Measurements from ENCODE around the gene FCHO2.

Gene FCHO2

DNA sequence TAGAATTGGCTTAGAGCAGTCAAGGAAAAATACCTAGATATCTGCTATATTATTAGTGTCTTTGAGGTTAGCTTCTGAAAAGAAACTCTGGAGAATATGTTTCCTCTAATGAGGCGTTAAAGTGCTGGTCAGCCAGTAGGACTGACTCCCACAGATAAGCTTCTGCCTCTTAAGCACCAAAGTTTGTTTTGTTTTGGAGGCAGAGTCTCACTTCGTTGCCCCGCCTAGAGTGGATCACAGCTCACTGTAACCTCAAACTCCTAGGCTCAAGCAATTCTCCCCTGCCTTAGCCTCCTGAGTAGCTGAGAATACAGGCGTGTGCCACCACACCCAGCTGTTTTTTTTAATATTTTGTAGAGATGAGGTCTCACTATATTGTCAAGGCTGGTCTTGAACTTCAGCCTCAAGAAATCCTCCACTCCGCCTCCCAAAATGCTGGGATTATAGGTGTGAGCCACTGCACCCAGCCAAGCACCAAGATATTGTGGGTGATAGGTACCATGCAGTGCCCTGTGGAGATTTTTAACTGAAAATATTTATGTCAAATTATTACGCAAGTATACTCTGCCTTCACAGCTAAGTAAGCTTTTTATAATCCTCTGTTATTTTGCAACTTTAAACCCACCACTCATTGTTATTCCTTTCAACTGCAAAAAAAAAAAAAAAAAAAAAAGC is 139.9 kb downstream of the FCHO2 start:
- Histone ChIP-seq H3K9ac (ENCODE audit: low read length) (no peak overlapping the region), H3K14ac (ENCODE audit: low read length) (no peak overlapping the region), H3K23ac (ENCODE audit: low read length) (no peak overlapping the region), H2AK5ac (ENCODE audit: low read length) (no peak overlapping the region), H2BK120ac (ENCODE audit: insufficient read depth, low read length, poor library complexity) (no peak overlapping the region), H3K27ac (ENCODE audit: low read depth, low read length) (no peak overlapping the region), H2BK5ac (ENCODE audit: low read depth, low read length, poor library complexity) (no peak overlapping the region), H4K91ac (ENCODE audit: low read depth, low read length) (no peak overlapping the region), H3K4ac (ENCODE audit: low read depth, low read length) (no peak overlapping the region), H3K27me3 (ENCODE audit: insufficient read depth, low read length) (no peaks in the 10 kb centered on the region), H3K4me2 (ENCODE audit: low read length) (no peak overlapping the region), H3K79me1 (ENCODE audit: low read length) (no peaks in the 10 kb centered on the region), H3K4me1 (ENCODE audit: control insufficient read depth in 1 of 2, insufficient read depth in 2 of 2, low read length in 2 of 2) (no peaks in the 10 kb centered on the region), H2BK12ac (ENCODE audit: low read length) (no peak overlapping the region), H4K8ac (ENCODE audit: low read depth, low read length) (no peak overlapping the region), H3K9me3 (ENCODE audit: insufficient read depth, low read depth, low read length) (no peaks in the 10 kb centered on the region), H2AFZ (ENCODE audit: insufficient read depth, low read length, poor library complexity) (no peak overlapping the region), H3K36me3 (ENCODE audit: control insufficient read depth in 1 of 2, insufficient read depth in 2 of 2, low read length in 2 of 2) (peaks cover 2 to 3% of the 10 kb centered on the region in 2 experiments), H3K4me3 (ENCODE audit: low read depth, low read length) (no peak overlapping the region), H3K79me2 (ENCODE audit: control insufficient read depth, insufficient read depth, low read length, poor library complexity) (no peaks in the 10 kb centered on the region), H3K18ac (ENCODE audit: low read length) (no peak overlapping the region), H4K12ac (ENCODE audit: low read depth, low read length) (no peak overlapping the region)
- no peak for DNase-seq
- no CpG with 5 or more reads among the region's 6 CpGs for WGBS (ENCODE audit: extremely low coverage, insufficient coverage, insufficient read length)

DNA sequence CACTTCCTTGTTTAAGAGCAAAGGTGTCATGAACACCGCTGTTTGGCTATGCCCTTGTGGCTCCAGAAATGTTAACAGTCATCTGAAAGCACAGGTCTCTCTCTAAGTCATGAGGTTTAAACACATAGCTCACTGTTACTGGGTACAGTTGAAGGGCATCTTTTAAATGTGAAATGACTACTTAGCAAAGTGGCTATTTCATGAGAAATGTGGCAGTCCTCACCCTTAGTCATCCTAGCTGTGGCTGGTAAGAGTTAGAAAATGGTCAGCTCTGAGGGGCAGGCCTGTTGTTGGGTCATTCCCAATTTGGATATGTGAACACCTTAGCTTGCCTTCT is 140.4 kb downstream of the FCHO2 start:
- DNase-seq = no peak
- H3K4me1 ChIP-seq (ENCODE audit: control insufficient read depth in 1 of 2, insufficient read depth in 2 of 2, low read length in 2 of 2) = no peaks in the 10 kb centered on the region
- H3K79me1 ChIP-seq (ENCODE audit: low read length) = no peaks in the 10 kb centered on the region
- no peak overlapping the region for H3K4me2 ChIP-seq (ENCODE audit: low read length)
- no peak overlapping the region for H3K4ac ChIP-seq (ENCODE audit: low read depth, low read length)
- no peaks in the 10 kb centered on the region for H3K27me3 ChIP-seq (ENCODE audit: insufficient read depth, low read length)
- H3K9me3 ChIP-seq (ENCODE audit: insufficient read depth, low read depth, low read length) = no peaks in the 10 kb centered on the region
- no CpG with 5 or more reads among the region's 1 CpG for WGBS (ENCODE audit: extremely low coverage, insufficient coverage, insufficient read length)
- no peak overlapping the region for H3K23ac ChIP-seq (ENCODE audit: low read length)
- H2BK120ac ChIP-seq (ENCODE audit: insufficient read depth, low read length, poor library complexity) = no peak overlapping the region
- H3K14ac ChIP-seq (ENCODE audit: low read length) = no peak overlapping the region
- H3K79me2 ChIP-seq (ENCODE audit: control insufficient read depth, insufficient read depth, low read length, poor library complexity) = no peaks in the 10 kb centered on the region
- no peak overlapping the region for H3K27ac ChIP-seq (ENCODE audit: low read depth, low read length)
- H2AFZ ChIP-seq (ENCODE audit: insufficient read depth, low read length, poor library complexity) = no peak overlapping the region
- H2BK5ac ChIP-seq (ENCODE audit: low read depth, low read length, poor library complexity) = no peak overlapping the region
- H2AK5ac ChIP-seq (ENCODE audit: low read length) = no peak overlapping the region
- H2BK12ac ChIP-seq (ENCODE audit: low read length) = no peak overlapping the region
- no peak overlapping the region for H4K91ac ChIP-seq (ENCODE audit: low read depth, low read length)
- H3K18ac ChIP-seq (ENCODE audit: low read length) = no peak overlapping the region
- peaks cover 0 to 3% of the 10 kb centered on the region in 2 experiments for H3K36me3 ChIP-seq (ENCODE audit: control insufficient read depth in 1 of 2, insufficient read depth in 2 of 2, low read length in 2 of 2)
- no peak overlapping the region for H3K4me3 ChIP-seq (ENCODE audit: low read depth, low read length)
- no peak overlapping the region for H4K8ac ChIP-seq (ENCODE audit: low read depth, low read length)
- H4K12ac ChIP-seq (ENCODE audit: low read depth, low read length) = no peak overlapping the region
- no peak overlapping the region for H3K9ac ChIP-seq (ENCODE audit: low read length)

DNA sequence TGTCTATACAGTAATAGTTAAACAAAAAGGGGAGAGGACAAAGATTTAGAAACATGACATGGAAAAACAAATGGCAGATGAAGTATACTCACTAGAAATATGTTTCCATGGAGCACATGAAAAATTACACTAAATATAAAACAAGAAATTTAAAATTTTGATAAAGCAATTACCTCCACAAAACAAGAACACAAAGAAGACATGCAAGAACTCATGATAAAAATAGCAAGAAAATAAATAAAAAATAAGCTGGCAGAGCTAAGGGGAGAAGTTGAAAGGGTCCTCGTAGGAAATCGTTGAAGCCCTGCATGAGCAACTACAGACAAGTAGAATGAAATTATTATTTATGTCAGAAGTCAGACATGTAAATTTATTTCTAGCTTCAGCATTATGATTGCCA is 141.9 kb downstream of the FCHO2 start:
- Histone ChIP-seq H3K79me2 (ENCODE audit: control insufficient read depth, insufficient read depth, low read length, poor library complexity) (no peaks in the 10 kb centered on the region), H3K9me3 (ENCODE audit: insufficient read depth, low read depth, low read length) (no peaks in the 10 kb centered on the region)

DNA sequence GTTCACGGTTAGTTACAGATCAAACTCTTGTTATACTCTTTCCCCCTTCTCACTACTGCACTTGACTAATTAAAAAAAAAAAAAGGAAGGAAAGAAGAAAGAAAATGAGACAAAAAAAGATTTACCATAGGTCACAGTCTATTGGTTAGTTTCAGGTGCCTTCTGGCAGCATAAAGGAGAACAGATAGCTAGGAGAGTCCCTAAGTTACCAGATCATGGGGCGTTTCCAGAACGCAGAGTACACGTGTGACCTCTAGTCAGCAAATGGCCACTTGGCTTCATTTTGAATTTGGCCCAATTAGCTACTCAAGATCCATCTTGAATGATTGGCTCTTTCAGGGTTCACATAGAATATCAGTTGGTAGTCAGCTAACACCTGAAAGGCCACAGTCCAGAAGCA is 144.3 kb downstream of the FCHO2 start:
- Histone ChIP-seq H3K79me1 (ENCODE audit: low read length) (no peaks in the 10 kb centered on the region), H3K4ac (ENCODE audit: low read depth, low read length) (no peak overlapping the region), H2AK5ac (ENCODE audit: low read length) (no peak overlapping the region), H3K14ac (ENCODE audit: low read length) (no peak overlapping the region), H3K79me2 (ENCODE audit: control insufficient read depth, insufficient read depth, low read length, poor library complexity) (no peaks in the 10 kb centered on the region), H3K23ac (ENCODE audit: low read length) (no peak overlapping the region), H3K27me3 (ENCODE audit: insufficient read depth, low read length) (no peaks in the 10 kb centered on the region), H3K27ac (ENCODE audit: low read depth, low read length) (no peak overlapping the region), H4K12ac (ENCODE audit: low read depth, low read length) (no peak overlapping the region), H2BK120ac (ENCODE audit: insufficient read depth, low read length, poor library complexity) (no peak overlapping the region), H4K91ac (ENCODE audit: low read depth, low read length) (no peak overlapping the region), H2AFZ (ENCODE audit: insufficient read depth, low read length, poor library complexity) (no peak overlapping the region), H3K4me1 (ENCODE audit: control insufficient read depth in 1 of 2, insufficient read depth in 2 of 2, low read length in 2 of 2) (no peaks in the 10 kb centered on the region), H3K18ac (ENCODE audit: low read length) (no peak overlapping the region), H3K9me3 (ENCODE audit: insufficient read depth, low read depth, low read length) (no peaks in the 10 kb centered on the region), H4K8ac (ENCODE audit: low read depth, low read length) (no peak overlapping the region), H2BK12ac (ENCODE audit: low read length) (no peak overlapping the region), H3K9ac (ENCODE audit: low read length) (no peak overlapping the region), H3K36me3 (ENCODE audit: control insufficient read depth in 1 of 2, insufficient read depth in 2 of 2, low read length in 2 of 2) (no peaks in the 10 kb centered on the region), H2BK5ac (ENCODE audit: low read depth, low read length, poor library complexity) (no peak overlapping the region), H3K4me3 (ENCODE audit: low read depth, low read length) (no peak overlapping the region), H3K4me2 (ENCODE audit: low read length) (no peak overlapping the region)
- WGBS (ENCODE audit: extremely low coverage, insufficient coverage, insufficient read length) = no CpG with 5 or more reads among the region's 4 CpGs
- no peak for DNase-seq

More for the DNA sequence above, 141.9 kb downstream of the FCHO2 start:
- Histone ChIP-seq H3K4me2 (ENCODE audit: low read length) (no peak overlapping the region), H3K27ac (ENCODE audit: low read depth, low read length) (no peak overlapping the region), H4K8ac (ENCODE audit: low read depth, low read length) (no peak overlapping the region), H3K4me3 (ENCODE audit: low read depth, low read length) (no peak overlapping the region), H3K18ac (ENCODE audit: low read length) (no peak overlapping the region), H3K79me1 (ENCODE audit: low read length) (no peaks in the 10 kb centered on the region), H2BK5ac (ENCODE audit: low read depth, low read length, poor library complexity) (no peak overlapping the region), H3K27me3 (ENCODE audit: insufficient read depth, low read length) (no peaks in the 10 kb centered on the region), H2AFZ (ENCODE audit: insufficient read depth, low read length, poor library complexity) (no peak overlapping the region), H4K12ac (ENCODE audit: low read depth, low read length) (no peak overlapping the region), H3K36me3 (ENCODE audit: control insufficient read depth in 1 of 2, insufficient read depth in 2 of 2, low read length in 2 of 2) (no peaks in the 10 kb centered on the region), H3K9ac (ENCODE audit: low read length) (no peak overlapping the region), H3K14ac (ENCODE audit: low read length) (no peak overlapping the region), H2BK12ac (ENCODE audit: low read length) (no peak overlapping the region), H4K91ac (ENCODE audit: low read depth, low read length) (no peak overlapping the region), H3K23ac (ENCODE audit: low read length) (no peak overlapping the region), H2AK5ac (ENCODE audit: low read length) (no peak overlapping the region), H3K4ac (ENCODE audit: low read depth, low read length) (no peak overlapping the region), H2BK120ac (ENCODE audit: insufficient read depth, low read length, poor library complexity) (no peak overlapping the region), H3K4me1 (ENCODE audit: control insufficient read depth in 1 of 2, insufficient read depth in 2 of 2, low read length in 2 of 2) (no peaks in the 10 kb centered on the region)
- DNase-seq = no peak
- WGBS (ENCODE audit: extremely low coverage, insufficient coverage, insufficient read length) = no CpG with 5 or more reads among the region's 2 CpGs

All from trophoblast cell (in vitro differentiated cells and primary cell).